Measurements from ENCODE around the gene SLC9C1.

Gene SLC9C1

DNA sequence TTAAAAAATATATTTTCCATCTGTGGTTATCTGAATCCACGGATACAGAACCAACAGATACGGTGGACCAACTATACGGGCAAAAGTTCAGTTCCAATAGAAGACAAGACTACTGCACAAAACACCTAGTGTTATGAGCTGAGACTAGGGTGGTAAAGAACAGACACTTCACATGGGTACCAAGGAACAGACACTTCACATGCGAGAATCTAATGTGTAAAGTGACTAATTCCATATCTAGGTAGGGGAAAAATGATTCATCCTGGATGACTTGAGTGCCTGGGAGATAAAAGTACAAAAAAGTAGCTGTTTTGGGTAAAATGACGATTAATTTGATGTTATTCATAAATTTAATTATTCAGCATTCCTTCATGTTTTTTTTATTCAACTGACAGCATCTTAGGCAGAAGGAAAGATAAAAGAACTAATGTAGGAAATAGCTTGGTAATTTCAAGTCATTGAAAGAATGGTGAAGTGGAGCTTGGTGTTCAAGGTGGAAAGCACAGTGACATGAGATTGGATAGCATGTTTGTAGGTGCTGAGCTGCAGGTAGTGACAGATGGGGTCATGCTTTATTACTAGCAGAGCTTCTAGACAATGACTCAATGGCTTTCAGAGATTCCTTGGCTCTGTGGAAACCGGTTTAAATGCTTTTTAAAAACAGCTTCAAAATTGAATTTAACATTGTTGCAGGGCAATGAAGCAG is 44.2 kb upstream of the SLC9C1 start:
- no peak for TF ChIP-seq CTCF (IDR thresholded peaks at IDR 0.05; ENCODE audit: insufficient read depth, low read length, poor library complexity, severe bottlenecking)
- DNase-seq (ENCODE audit: extremely low read depth, insufficient read length): no peak
- Histone ChIP-seq H3K36me3 (ENCODE audit: control insufficient read depth, insufficient read depth, low read length) (no peaks in the 10 kb centered on the region; the same call in 1 of the 2 replicates), H3K27me3 (replicated peaks; ENCODE audit: control insufficient read depth, insufficient read depth, low read length) (no peaks in the 10 kb centered on the region), H3K4me3 (replicated peaks; ENCODE audit: low read depth, low read length) (no peak overlapping the region)

DNA sequence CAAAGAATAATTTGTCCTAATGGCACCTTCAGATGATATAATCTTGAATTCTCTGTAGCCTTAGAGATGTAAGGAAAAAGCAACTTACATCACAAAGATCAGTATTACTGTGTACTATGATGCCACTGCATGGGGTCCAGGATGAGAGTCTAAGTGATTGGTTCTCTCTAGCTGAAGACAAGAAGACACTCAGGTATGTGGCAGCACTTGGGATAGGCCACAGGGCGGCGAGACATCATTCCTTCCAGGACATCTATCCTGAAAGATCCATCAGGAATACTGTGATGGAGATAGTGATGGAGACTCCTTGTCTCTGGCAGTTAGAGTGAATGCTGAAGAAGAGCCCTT is 41.4 kb upstream of the SLC9C1 start:
- Histone ChIP-seq H3K36me3 (ENCODE audit: control insufficient read depth, insufficient read depth, low read length) (no peaks in the 10 kb centered on the region), H3K27me3 (replicated peaks; ENCODE audit: control insufficient read depth, insufficient read depth, low read length) (no peaks in the 10 kb centered on the region), H3K4me3 (replicated peaks; ENCODE audit: low read depth, low read length) (no peak overlapping the region)
- no peak for TF ChIP-seq CTCF (IDR thresholded peaks at IDR 0.05; ENCODE audit: insufficient read depth, low read length, poor library complexity, severe bottlenecking)
- DNase-seq (ENCODE audit: extremely low read depth, insufficient read length): no peak

GRCh38 chr3:112334691-112335433 is 40.8 kb upstream of the SLC9C1 start:
- Histone ChIP-seq H3K4me3 (replicated peaks; ENCODE audit: low read depth, low read length) (peak overlapping the region; percentile 84), H3K36me3 (ENCODE audit: control insufficient read depth, insufficient read depth, low read length) (no peaks in the 10 kb centered on the region), H3K27me3 (replicated peaks; ENCODE audit: control insufficient read depth, insufficient read depth, low read length) (no peaks in the 10 kb centered on the region)
- DNase-seq (ENCODE audit: extremely low read depth, insufficient read length): no peak
- no peak for TF ChIP-seq CTCF (IDR thresholded peaks at IDR 0.05; ENCODE audit: insufficient read depth, low read length, poor library complexity, severe bottlenecking)

GRCh38 chr3:112333381-112334317 is 39.6 kb upstream of the SLC9C1 start:
- no peaks in the 10 kb centered on the region for H3K36me3 ChIP-seq (ENCODE audit: control insufficient read depth, insufficient read depth, low read length)
- no peak for DNase-seq (ENCODE audit: extremely low read depth, insufficient read length)
- peak overlapping the region; percentile 84 for H3K4me3 ChIP-seq (replicated peaks; ENCODE audit: low read depth, low read length)
- no peak for TF ChIP-seq CTCF (IDR thresholded peaks at IDR 0.05; ENCODE audit: insufficient read depth, low read length, poor library complexity, severe bottlenecking)
- no peaks in the 10 kb centered on the region for H3K27me3 ChIP-seq (replicated peaks; ENCODE audit: control insufficient read depth, insufficient read depth, low read length)

GRCh38 chr3:112333002-112333380 is 39.0 kb upstream of the SLC9C1 start, which contains the start of gene CD200:
TSS of gene CD200 (plus strand) at chr3:112333156. CDS start at chr3:112333213, 57 bp downstream.
- TF ChIP-seq CTCF (IDR thresholded peaks at IDR 0.05; ENCODE audit: insufficient read depth, low read length, poor library complexity, severe bottlenecking): no peak
- H3K4me3 ChIP-seq (replicated peaks; ENCODE audit: low read depth, low read length): peak within 1 kb of the TSS; percentile 84
- no peaks in the 10 kb centered on the region for H3K36me3 ChIP-seq (ENCODE audit: control insufficient read depth, insufficient read depth, low read length)
- H3K27me3 ChIP-seq (replicated peaks; ENCODE audit: control insufficient read depth, insufficient read depth, low read length): no peaks in the 10 kb centered on the region
- peak; percentile 72 for DNase-seq (ENCODE audit: extremely low read depth, insufficient read length)

Measured in GM06990 (cell line).